SU-DHL-6 (cell line): Measurements from ENCODE around the gene EPB41.

Source experiments
- EZH2phosphoT487 ChIP-seq: fragments of 200-600 bp; sonication (generic), shearing (Covaris generic); conservative IDR thresholded peaks from 2 replicates; pipeline ENCODE4 v1.6.1; 2018; ENCODE audit warnings: mild to moderate bottlenecking, antibody characterized with exemption, low read length, moderate library complexity, mixed read lengths
- TF ChIP-seq, protein P1 (sequence below): fragments of 200-600 bp; sonication (generic); IDR thresholded peaks from one replicate; pipeline ENCODE4 v1.5.1; 2017; ENCODE audit warnings: antibody characterized with exemption, mild to moderate bottlenecking, low read length, moderate library complexity; ENCODE audit not compliant: insufficient read depth, poor library complexity, severe bottlenecking

GRCh38 chr1:28891256-28891655 is 23.1 kb upstream of the EPB41 start:
- TF ChIP-seq, protein P1, sequence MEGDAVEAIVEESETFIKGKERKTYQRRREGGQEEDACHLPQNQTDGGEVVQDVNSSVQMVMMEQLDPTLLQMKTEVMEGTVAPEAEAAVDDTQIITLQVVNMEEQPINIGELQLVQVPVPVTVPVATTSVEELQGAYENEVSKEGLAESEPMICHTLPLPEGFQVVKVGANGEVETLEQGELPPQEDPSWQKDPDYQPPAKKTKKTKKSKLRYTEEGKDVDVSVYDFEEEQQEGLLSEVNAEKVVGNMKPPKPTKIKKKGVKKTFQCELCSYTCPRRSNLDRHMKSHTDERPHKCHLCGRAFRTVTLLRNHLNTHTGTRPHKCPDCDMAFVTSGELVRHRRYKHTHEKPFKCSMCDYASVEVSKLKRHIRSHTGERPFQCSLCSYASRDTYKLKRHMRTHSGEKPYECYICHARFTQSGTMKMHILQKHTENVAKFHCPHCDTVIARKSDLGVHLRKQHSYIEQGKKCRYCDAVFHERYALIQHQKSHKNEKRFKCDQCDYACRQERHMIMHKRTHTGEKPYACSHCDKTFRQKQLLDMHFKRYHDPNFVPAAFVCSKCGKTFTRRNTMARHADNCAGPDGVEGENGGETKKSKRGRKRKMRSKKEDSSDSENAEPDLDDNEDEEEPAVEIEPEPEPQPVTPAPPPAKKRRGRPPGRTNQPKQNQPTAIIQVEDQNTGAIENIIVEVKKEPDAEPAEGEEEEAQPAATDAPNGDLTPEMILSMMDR, result no peak
- no peak for TF ChIP-seq EZH2phosphoT487
